GM12873 (cell line): ENCODE data around the gene EGFLAM.

Source experiments
- TF ChIP-seq, protein P1 (sequence below): IDR thresholded peaks from 2 replicates; pipeline ENCODE4 v1.5.1; 2012; ENCODE audit warnings: low read depth, mild to moderate bottlenecking, moderate library complexity, low read length, control low read depth; ENCODE audit not compliant: insufficient read depth; ENCODE audit errors: missing control alignments

The EGFLAM gene

DNA sequence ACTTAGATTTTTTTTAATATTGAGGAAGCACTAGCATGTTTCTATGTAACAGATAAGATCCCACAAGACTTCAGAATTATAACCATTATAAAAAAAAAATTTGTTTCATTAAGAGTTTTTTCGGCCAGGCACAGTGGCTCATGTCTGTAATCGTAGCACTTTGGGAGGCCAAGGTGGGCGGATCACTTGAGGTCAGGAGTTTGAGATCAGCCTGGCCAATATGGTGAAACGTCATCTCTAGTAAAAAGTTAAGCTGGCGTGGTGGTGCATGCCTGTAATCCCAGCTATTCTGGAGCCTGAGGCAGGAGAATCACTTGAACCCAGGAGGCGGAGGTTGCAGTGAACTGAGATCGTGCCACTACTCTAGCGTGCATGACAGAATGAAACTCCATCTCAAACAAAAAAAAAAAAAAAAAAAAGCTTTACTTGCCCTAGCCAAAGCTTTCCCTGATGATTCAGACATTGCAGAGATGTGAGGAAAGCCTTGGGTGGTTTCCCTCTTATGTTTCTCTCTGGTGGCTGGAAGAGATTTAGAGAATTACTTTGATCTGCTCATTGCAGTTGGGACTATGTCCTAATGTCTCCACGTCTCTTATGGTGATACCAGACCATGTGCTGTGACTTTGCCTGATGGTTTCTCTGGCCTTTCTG is 65.4 kb downstream of the EGFLAM start:
- TF ChIP-seq, protein P1, sequence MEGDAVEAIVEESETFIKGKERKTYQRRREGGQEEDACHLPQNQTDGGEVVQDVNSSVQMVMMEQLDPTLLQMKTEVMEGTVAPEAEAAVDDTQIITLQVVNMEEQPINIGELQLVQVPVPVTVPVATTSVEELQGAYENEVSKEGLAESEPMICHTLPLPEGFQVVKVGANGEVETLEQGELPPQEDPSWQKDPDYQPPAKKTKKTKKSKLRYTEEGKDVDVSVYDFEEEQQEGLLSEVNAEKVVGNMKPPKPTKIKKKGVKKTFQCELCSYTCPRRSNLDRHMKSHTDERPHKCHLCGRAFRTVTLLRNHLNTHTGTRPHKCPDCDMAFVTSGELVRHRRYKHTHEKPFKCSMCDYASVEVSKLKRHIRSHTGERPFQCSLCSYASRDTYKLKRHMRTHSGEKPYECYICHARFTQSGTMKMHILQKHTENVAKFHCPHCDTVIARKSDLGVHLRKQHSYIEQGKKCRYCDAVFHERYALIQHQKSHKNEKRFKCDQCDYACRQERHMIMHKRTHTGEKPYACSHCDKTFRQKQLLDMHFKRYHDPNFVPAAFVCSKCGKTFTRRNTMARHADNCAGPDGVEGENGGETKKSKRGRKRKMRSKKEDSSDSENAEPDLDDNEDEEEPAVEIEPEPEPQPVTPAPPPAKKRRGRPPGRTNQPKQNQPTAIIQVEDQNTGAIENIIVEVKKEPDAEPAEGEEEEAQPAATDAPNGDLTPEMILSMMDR = no peak

DNA sequence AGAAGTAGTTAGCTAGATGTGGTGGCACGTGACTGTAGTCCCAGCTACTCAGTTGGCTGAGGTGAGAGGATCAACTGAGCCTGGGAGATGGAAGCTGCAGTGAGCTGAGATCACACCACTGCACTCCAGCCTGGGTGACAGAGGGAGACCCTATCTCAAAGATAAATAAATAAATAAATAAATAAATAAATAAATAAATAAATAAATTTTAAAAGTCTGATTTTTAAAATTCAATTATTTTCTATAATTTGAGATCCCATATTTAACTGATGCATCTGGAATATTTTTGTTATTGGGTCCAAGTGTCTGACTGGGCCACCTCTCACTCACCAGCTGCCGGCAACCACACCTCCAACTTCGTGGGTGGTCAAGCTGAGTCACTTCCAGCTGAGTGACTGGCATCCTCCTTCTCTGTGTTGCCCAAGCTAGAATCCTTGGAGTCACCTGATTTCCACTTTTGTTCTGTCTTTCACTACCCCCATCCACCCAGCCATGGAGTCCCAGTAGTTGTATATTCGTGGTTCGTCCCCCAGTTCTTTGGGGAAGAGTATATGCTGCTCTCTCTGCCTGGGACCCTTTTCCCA is 70.9 kb downstream of the EGFLAM start:
- TF ChIP-seq, protein P1 = no peak

DNA sequence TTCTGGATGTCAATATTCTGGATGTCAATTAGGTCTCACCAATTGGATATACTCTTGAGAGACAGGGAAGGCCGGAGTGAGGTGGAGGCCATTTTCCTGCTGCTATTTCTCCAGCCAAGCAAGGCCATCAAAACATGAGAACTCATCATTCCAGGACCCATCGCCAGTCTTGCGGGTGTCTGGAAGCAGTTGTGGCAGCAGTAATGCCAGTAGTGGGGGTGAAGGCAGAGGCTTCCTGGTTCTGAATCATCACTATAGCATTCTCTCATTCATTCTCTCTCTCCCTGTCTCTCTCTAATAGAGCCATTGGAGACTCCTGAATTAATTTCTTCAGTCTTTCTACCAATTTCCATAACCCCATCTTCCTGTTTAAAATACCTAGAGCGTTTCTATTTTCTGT is 71.8 kb downstream of the EGFLAM start:
- TF ChIP-seq, protein P1 = no peak

DNA sequence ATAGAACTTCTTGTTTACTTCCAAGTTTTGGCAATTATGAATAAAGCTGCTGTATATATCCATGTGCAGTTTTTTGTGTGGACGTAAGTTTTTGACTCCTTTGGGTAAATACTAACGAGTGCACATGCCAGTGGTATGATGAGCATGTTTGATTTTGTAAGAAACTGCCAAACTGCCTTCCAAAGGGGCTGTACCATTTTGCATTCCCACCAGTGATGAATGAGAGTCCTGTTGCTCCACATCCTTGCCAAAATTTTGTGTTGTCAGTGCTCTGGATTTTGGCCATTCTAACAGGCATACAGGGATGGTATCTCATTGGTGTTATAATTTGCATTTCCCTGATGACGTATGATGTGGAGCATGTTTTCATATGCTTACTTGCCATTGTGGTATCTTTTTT is 73.5 kb downstream of the EGFLAM start:
- TF ChIP-seq, protein P1 = no peak

DNA sequence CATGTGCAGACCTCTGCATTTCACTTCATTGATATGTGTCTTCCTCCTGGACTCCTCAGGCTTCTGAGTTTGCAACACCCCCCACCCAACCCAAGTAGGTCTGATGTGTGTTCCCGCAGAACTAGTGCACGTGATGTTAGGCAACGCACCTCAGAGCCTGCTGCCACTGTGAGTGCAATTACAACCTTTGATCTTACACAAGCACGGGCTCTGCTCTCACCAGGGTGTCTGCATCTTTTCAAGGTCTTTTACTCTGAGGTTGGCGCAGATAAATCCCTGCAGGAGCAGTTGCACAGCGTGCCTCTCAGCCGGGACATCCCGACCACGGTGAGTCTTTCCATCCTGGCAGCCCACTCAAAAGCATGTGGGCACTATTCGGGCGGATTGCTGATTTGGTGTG is 80.1 kb downstream of the EGFLAM start:
- TF ChIP-seq, protein P1 = no peak

DNA sequence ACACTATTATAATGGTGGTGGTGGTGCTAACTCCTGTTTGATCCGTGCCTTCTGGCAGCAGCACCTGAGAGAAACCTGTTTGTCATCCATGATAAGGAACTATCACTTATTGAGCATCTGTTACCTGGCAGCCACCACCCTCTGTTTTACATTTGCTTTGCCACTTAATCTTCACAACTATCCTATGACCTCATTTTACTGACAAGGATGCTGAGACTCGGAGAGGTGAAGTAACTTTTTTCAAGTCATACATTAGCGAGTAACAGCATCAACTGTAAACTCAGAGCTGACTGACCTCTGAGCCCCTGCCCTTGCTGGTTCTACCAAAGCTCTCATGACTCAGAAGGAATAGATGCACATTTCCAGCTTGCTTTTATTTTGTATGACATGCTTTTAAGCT is 81.1 kb downstream of the EGFLAM start:
- TF ChIP-seq, protein P1 = no peak

DNA sequence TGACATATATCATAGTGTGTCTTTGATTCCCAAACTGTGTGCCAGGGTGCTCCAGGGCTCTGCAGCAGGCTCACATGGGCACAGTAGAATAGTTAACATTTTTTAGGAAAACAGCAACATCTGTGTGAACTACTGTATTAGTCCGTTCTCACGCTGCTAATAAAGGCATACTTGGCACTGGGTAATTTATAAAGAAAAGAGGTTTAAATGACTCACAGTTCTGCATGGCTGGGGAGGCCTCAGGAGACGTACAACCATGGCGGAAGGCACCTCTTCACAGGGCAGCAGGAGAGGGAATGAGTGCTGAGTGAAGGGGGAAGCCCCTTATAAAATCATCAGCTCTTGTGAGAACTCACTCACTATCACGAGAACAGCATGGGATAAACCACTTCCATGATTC is 82.7 kb downstream of the EGFLAM start:
- TF ChIP-seq, protein P1 = no peak

DNA sequence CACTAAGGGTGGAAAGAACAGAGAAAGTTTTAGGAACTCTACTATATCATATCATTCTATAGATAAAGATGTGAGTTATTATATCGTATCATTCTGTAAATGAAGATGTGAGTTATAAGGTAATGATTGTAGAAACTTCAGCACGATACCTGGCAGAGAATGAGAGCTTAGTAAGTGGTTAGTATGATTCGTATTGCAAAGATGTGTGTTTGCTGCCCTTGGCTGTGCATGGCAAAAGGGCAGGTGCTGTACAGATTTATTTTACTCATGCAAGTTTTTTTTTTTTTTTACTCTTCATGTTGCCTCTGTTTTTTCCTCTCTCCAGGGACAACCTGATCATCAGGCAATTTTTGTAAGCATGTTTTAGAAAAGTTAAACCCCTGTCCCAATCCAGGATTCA is 83.3 kb downstream of the EGFLAM start:
- TF ChIP-seq, protein P1 = no peak
